ENCODE measurements around the gene KRTAP29-1.
"Not testable (repeated sequence)": the region's sequence is repeated elsewhere in the genome, so short reads cannot be mapped to it uniquely, and the experiment has no call there.

The KRTAP29-1 gene

GRCh38 chr17:41296846-41297245 lies 5.8 kb downstream of the KRTAP29-1 start:
- no peak for DNase-seq

GRCh38 chr17:41294016-41294415 lies 8.6 kb downstream of the KRTAP29-1 start:
- no peak for DNase-seq

GRCh38 chr17:41287050-41287449 lies 15.6 kb downstream of the KRTAP29-1 start:
- DNase-seq: no peak

GRCh38 chr17:41284546-41284945 lies 18.1 kb downstream of the KRTAP29-1 start:
- DNase-seq: no peak

- no peak for DNase-seq
These were observed 18.6 kb downstream of the KRTAP29-1 start for GRCh38 chr17:41284043-41284442.

- no peak for DNase-seq
These were observed 24.3 kb downstream of the KRTAP29-1 start for GRCh38 chr17:41278176-41278955.

- not testable (repeated sequence) for DNase-seq
These were observed 26.9 kb downstream of the KRTAP29-1 start, which contains the start of gene KRTAP9-7 for GRCh38 chr17:41275648-41276190. Gene KRTAP9-7, plus strand, starts transcription at chr17:41275698. Its CDS starts 0 bp downstream, at chr17:41275698.

- DNase-seq: no peak
These were observed 30.8 kb downstream of the KRTAP29-1 start for GRCh38 chr17:41271858-41272257.

GRCh38 chr17:41271323-41271722 lies 31.3 kb downstream of the KRTAP29-1 start:
- DNase-seq: not testable (repeated sequence)

GRCh38 chr17:41267711-41268110 lies 34.9 kb downstream of the KRTAP29-1 start:
- DNase-seq: no peak

GRCh38 chr17:41265078-41265477 lies 37.6 kb downstream of the KRTAP29-1 start, which contains the start of gene KRTAP9-6:
Gene KRTAP9-6, plus strand, starts transcription at chr17:41265378. Its CDS starts 0 bp downstream, at chr17:41265378.
- DNase-seq: no peak

- DNase-seq: no peak
These were observed 38.1 kb downstream of the KRTAP29-1 start for GRCh38 chr17:41264599-41264998.

- no peak for DNase-seq
These were observed 39.4 kb downstream of the KRTAP29-1 start for GRCh38 chr17:41263212-41263611.

GRCh38 chr17:41258406-41258805 lies 44.2 kb downstream of the KRTAP29-1 start:
- no peak for DNase-seq

- no peak for DNase-seq
These were observed 46.4 kb downstream of the KRTAP29-1 start for GRCh38 chr17:41256291-41256685.

GRCh38 chr17:41255381-41256290 lies 47.0 kb downstream of the KRTAP29-1 start, which contains the start of gene KRTAP9-9:
Gene KRTAP9-9, plus strand, starts transcription at chr17:41255384.
- not testable (repeated sequence) for DNase-seq

GRCh38 chr17:41254861-41255260 lies 47.8 kb downstream of the KRTAP29-1 start:
- DNase-seq: no peak

Data from NCI-H2029 treated with DMSO at 0.1 percent for 48 hours (cell line).